ENCODE results near the gene EXOC4.
"Not testable (repeated sequence)": the region's sequence is repeated elsewhere in the genome, so short reads cannot be mapped to it uniquely, and the experiment has no call there.

Gene EXOC4

GRCh38 chr7:133888061-133888930 lies 635.4 kb downstream of the EXOC4 start:
- no peaks in the 10 kb centered on the region for H3K4me1 ChIP-seq (ENCODE audit: control insufficient read depth, insufficient read depth, low read length)
- H3K36me3 ChIP-seq (ENCODE audit: control insufficient read depth, insufficient read depth, low read length, severe bottlenecking) = no peaks in the 10 kb centered on the region
- H3K9me3 ChIP-seq (ENCODE audit: control insufficient read depth, low read length) = no peaks in the 10 kb centered on the region
- no peak for DNase-seq (ENCODE audit: low read depth)
- no peaks in the 10 kb centered on the region for H3K27me3 ChIP-seq (replicated peaks; ENCODE audit: control insufficient read depth, insufficient read depth, low read length)
- no peak overlapping the region for H3K9ac ChIP-seq (ENCODE audit: low read length)
- H3K4me3 ChIP-seq (ENCODE audit: low read length) = no peak overlapping the region

DNA sequence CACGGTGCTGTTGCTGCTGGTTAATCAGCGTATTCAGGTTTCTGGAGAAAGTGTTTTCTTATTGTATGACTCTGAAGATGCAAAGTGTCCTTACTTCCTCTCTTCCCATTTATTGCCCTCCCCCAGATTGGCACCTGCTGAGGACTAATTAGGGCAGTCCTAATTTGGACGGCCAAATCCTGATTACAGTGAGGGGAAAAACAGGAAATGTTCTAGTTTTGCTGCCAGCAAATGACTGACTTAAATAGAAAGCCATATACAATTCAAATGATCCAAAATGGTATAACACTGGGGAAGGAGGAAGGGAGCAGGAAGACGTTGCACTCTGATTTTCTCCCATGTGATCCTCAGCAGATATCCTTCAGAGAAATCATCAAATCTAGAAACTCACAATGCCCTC lies 651.9 kb downstream of the EXOC4 start:
- Histone ChIP-seq H3K36me3 (ENCODE audit: control insufficient read depth, insufficient read depth, low read length, severe bottlenecking) (no peaks in the 10 kb centered on the region), H3K4me1 (ENCODE audit: control insufficient read depth, insufficient read depth, low read length) (no peaks in the 10 kb centered on the region), H3K9me3 (ENCODE audit: control insufficient read depth, low read length) (no peaks in the 10 kb centered on the region), H3K9ac (ENCODE audit: low read length) (no peak overlapping the region), H3K4me3 (ENCODE audit: low read length) (no peak overlapping the region), H3K27me3 (replicated peaks; ENCODE audit: control insufficient read depth, insufficient read depth, low read length) (no peaks in the 10 kb centered on the region)
- DNase-seq (ENCODE audit: low read depth) = no peak

GRCh38 chr7:133906553-133906952 lies 653.7 kb downstream of the EXOC4 start:
- H3K27me3 ChIP-seq (replicated peaks; ENCODE audit: control insufficient read depth, insufficient read depth, low read length); H3K9ac ChIP-seq (ENCODE audit: low read length); DNase-seq (ENCODE audit: low read depth); H3K36me3 ChIP-seq (ENCODE audit: control insufficient read depth, insufficient read depth, low read length, severe bottlenecking); H3K9me3 ChIP-seq (ENCODE audit: control insufficient read depth, low read length); H3K4me3 ChIP-seq (ENCODE audit: low read length); H3K4me1 ChIP-seq (ENCODE audit: control insufficient read depth, insufficient read depth, low read length): not testable (repeated sequence)

GRCh38 chr7:133910761-133911160 lies 657.9 kb downstream of the EXOC4 start:
- H3K4me1 ChIP-seq (ENCODE audit: control insufficient read depth, insufficient read depth, low read length) = no peaks in the 10 kb centered on the region
- no peak for DNase-seq (ENCODE audit: low read depth)

DNA sequence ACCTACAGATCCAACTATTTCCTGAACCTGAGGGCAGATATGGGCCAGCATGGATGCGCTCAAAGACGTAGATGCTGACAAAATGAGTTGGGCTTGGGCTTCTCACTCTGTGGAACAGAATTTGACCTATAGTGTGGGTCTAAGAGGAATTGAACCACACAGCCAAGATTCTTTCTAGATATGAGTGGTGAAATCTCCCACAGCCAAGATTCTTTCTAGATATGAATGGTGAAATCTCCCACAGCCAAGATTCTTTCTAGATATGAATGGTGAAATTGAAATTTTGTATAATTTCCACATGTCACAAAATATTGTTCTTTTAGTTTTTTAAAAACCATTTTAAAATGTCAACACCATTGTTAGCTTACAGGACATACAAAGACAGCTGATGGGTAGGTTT lies 658.8 kb downstream of the EXOC4 start:
- DNase-seq (ENCODE audit: low read depth) = no peak
- Histone ChIP-seq H3K36me3 (ENCODE audit: control insufficient read depth, insufficient read depth, low read length, severe bottlenecking) (no peaks in the 10 kb centered on the region), H3K4me1 (ENCODE audit: control insufficient read depth, insufficient read depth, low read length) (no peaks in the 10 kb centered on the region), H3K4me3 (ENCODE audit: low read length) (no peak overlapping the region), H3K9ac (ENCODE audit: low read length) (no peak overlapping the region), H3K27me3 (replicated peaks; ENCODE audit: control insufficient read depth, insufficient read depth, low read length) (no peaks in the 10 kb centered on the region), H3K9me3 (ENCODE audit: control insufficient read depth, low read length) (no peaks in the 10 kb centered on the region)

More at GRCh38 chr7:133910761-133911160, 657.9 kb downstream of the EXOC4 start:
- Histone ChIP-seq H3K9me3 (ENCODE audit: control insufficient read depth, low read length) (no peaks in the 10 kb centered on the region), H3K4me3 (ENCODE audit: low read length) (no peak overlapping the region), H3K9ac (ENCODE audit: low read length) (no peak overlapping the region), H3K36me3 (ENCODE audit: control insufficient read depth, insufficient read depth, low read length, severe bottlenecking) (no peaks in the 10 kb centered on the region), H3K27me3 (replicated peaks; ENCODE audit: control insufficient read depth, insufficient read depth, low read length) (no peaks in the 10 kb centered on the region)

GRCh38 chr7:133912916-133913697 lies 660.2 kb downstream of the EXOC4 start:
- Histone ChIP-seq H3K36me3 (ENCODE audit: control insufficient read depth, insufficient read depth, low read length, severe bottlenecking) (no peaks in the 10 kb centered on the region), H3K4me3 (ENCODE audit: low read length) (no peak overlapping the region), H3K9me3 (ENCODE audit: control insufficient read depth, low read length) (no peaks in the 10 kb centered on the region), H3K9ac (ENCODE audit: low read length) (no peak overlapping the region), H3K4me1 (ENCODE audit: control insufficient read depth, insufficient read depth, low read length) (no peaks in the 10 kb centered on the region), H3K27me3 (replicated peaks; ENCODE audit: control insufficient read depth, insufficient read depth, low read length) (no peaks in the 10 kb centered on the region)
- DNase-seq (ENCODE audit: low read depth) = no peak

DNA sequence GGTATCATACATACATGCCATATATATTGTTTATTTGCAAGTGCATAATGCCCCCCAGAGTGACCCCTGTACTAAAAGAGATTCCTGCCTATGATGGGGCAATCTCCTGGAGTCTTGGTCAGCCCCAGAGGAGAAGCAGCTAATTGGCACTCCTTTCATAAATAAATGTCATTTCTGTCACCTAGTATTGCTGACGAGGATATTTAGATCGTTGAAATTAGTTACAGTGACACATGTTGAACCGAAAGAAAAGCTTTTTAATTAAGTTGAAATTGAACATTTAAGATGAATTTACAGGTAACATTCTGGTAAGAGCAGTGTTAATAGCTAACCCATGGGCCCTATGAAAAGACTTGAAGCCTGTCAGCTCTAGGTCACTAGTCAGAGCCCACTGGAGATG lies 663.7 kb downstream of the EXOC4 start:
- no peak overlapping the region for H3K9ac ChIP-seq (ENCODE audit: low read length)
- H3K27me3 ChIP-seq (replicated peaks; ENCODE audit: control insufficient read depth, insufficient read depth, low read length) = no peaks in the 10 kb centered on the region
- no peaks in the 10 kb centered on the region for H3K4me1 ChIP-seq (ENCODE audit: control insufficient read depth, insufficient read depth, low read length)
- H3K4me3 ChIP-seq (ENCODE audit: low read length) = no peak overlapping the region
- H3K36me3 ChIP-seq (ENCODE audit: control insufficient read depth, insufficient read depth, low read length, severe bottlenecking) = peaks cover 15% of the 10 kb centered on the region
- DNase-seq (ENCODE audit: low read depth) = no peak
- H3K9me3 ChIP-seq (ENCODE audit: control insufficient read depth, low read length) = peaks cover 12% of the 10 kb centered on the region

DNA sequence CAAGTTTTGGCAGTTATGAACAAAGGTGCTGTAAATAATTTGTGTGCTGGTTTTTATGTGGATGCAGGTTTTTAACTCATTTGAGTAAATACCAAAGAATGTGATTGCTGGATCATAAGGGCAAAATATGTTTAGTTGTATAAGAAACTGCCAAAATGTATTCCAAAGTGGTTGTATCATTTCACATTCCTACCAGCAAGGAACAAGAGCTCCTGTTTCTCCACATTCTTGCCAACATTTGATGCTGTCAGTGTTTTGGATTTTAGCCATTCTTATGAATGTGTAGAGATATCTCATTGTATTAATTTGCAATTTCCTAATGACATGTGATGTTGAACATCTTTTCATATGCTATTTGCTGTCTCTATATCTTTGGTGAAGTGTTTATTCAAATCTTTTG lies 666.9 kb downstream of the EXOC4 start:
- Histone ChIP-seq H3K4me1 (ENCODE audit: control insufficient read depth, insufficient read depth, low read length) (no peaks in the 10 kb centered on the region), H3K9me3 (ENCODE audit: control insufficient read depth, low read length) (peaks cover 19% of the 10 kb centered on the region), H3K4me3 (ENCODE audit: low read length) (no peak overlapping the region), H3K27me3 (replicated peaks; ENCODE audit: control insufficient read depth, insufficient read depth, low read length) (no peaks in the 10 kb centered on the region), H3K36me3 (ENCODE audit: control insufficient read depth, insufficient read depth, low read length, severe bottlenecking) (peaks cover 15% of the 10 kb centered on the region), H3K9ac (ENCODE audit: low read length) (no peak overlapping the region)
- no peak for DNase-seq (ENCODE audit: low read depth)

DNA sequence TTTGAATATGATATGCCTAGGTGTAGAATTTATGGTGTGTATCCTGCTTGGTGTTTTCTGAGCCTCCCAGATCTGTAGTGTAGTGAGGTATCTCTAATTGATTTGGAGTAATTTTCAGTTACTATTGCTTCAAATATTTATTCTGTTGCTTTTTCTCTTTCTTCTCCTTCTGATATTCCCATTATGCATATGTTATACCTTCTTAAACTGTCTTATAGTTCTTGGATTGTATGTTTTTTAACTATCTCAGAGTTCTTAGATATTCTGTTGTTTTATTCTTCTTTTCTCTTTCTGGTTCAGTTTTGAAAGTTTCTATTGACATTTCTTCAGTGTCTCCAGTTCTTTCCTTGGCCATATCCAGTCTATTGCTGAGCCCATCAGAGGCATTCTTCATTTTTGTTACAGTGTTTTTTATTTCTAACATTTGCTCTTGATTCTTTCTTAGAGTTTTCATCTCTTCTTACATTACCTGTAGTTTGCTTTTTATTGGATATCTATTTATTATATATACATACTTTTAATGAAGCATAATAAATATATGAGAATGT lies 668.8 kb downstream of the EXOC4 start:
- H3K9me3 ChIP-seq (ENCODE audit: control insufficient read depth, low read length) = peaks cover 19% of the 10 kb centered on the region
- no peak for DNase-seq (ENCODE audit: low read depth)
- no peaks in the 10 kb centered on the region for H3K27me3 ChIP-seq (replicated peaks; ENCODE audit: control insufficient read depth, insufficient read depth, low read length)
- peaks cover 15% of the 10 kb centered on the region for H3K36me3 ChIP-seq (ENCODE audit: control insufficient read depth, insufficient read depth, low read length, severe bottlenecking)
- peak overlapping the region; percentile 16 for H3K4me3 ChIP-seq (ENCODE audit: low read length)
- H3K4me1 ChIP-seq (ENCODE audit: control insufficient read depth, insufficient read depth, low read length) = no peaks in the 10 kb centered on the region
- no peak overlapping the region for H3K9ac ChIP-seq (ENCODE audit: low read length)

DNA sequence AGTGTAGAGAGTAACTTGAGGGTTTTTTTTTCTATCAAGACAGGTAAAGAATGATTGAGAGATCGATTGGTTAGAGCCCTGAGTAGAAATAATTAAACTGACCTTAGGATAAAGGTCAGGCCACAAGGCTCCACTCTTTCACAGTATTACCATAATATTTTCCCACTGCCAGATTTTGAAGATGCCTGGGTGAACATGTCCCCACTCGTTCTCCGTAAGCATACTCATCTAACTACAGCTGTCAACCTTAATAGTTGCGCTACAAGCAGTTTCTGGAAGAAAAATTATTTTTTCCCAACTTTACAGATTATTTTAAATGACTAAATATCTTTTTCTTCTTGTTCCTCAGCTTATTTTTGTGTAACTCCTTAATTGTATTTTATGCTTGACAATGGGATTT lies 671.1 kb downstream of the EXOC4 start:
- no peak for DNase-seq (ENCODE audit: low read depth)
- H3K4me3 ChIP-seq (ENCODE audit: low read length) = no peak overlapping the region
- no peaks in the 10 kb centered on the region for H3K27me3 ChIP-seq (replicated peaks; ENCODE audit: control insufficient read depth, insufficient read depth, low read length)
- H3K9ac ChIP-seq (ENCODE audit: low read length) = no peak overlapping the region
- peaks cover 15% of the 10 kb centered on the region for H3K36me3 ChIP-seq (ENCODE audit: control insufficient read depth, insufficient read depth, low read length, severe bottlenecking)
- peaks cover 19% of the 10 kb centered on the region for H3K9me3 ChIP-seq (ENCODE audit: control insufficient read depth, low read length)
- H3K4me1 ChIP-seq (ENCODE audit: control insufficient read depth, insufficient read depth, low read length) = no peaks in the 10 kb centered on the region

DNA sequence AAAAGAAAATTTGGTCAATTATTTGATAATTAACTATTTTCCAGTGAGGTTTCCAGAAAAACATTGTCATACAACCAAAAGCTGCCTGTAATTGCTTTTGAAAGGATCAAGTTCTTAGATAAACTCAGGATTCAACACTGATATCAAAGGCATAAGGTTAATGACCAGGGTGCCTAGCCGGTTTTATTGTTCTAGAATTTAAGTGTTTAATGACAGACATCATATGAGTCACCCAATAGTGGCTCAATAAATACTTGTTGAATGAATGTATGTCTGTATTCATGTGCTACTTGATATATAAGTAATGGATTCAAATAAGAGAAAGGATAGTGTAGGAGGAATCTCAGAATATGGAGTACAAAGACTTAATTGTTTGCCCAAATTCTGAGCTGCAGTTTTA lies 678.2 kb downstream of the EXOC4 start:
- Histone ChIP-seq H3K4me1 (ENCODE audit: control insufficient read depth, insufficient read depth, low read length) (no peaks in the 10 kb centered on the region), H3K36me3 (ENCODE audit: control insufficient read depth, insufficient read depth, low read length, severe bottlenecking) (no peaks in the 10 kb centered on the region), H3K27me3 (replicated peaks; ENCODE audit: control insufficient read depth, insufficient read depth, low read length) (no peaks in the 10 kb centered on the region), H3K4me3 (ENCODE audit: low read length) (no peak overlapping the region), H3K9ac (ENCODE audit: low read length) (no peak overlapping the region), H3K9me3 (ENCODE audit: control insufficient read depth, low read length) (no peaks in the 10 kb centered on the region)
- DNase-seq (ENCODE audit: low read depth) = no peak

Measured in adipocyte (in vitro differentiated cells).